Measurements from ENCODE around the gene CUL3. TPM values are rescaled to one million over a fixed set of nuclear protein-coding genes. Genes with fewer than 3 reads are reported as not detected.

Gene CUL3
- total and polyA plus RNA-seq, 2 experiments from 2014 or later: 86.0 to 125 TPM

DNA sequence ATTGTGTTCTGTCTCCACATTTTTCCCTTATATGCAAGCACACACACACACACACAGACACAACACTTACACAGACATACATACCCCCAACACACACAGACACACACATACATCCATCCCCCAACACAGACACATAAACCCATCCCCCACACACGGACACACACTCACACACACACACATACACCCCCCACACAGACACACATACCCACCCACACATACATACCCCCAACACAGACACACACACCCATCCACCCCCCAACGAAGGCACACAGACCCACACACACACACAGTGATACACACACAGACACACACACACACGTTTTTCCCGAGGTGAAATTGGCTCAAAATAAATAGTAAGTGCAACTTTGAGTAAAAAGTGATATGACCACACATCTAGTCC lies 41.6 kb upstream of the CUL3 start:
- H3K36me3 ChIP-seq (ENCODE audit: insufficient read depth): no peaks in the 10 kb centered on the region
- ATAC-seq: no peak
- H2AFZ ChIP-seq: no peak overlapping the region
- no peaks in the 10 kb centered on the region for H3F3A ChIP-seq (replicated peaks; ENCODE audit: low read depth)
- no peak for DNase-seq (ENCODE audit: low spot score)
- H3K9me2 ChIP-seq (ENCODE audit: insufficient read depth): no peaks in the 10 kb centered on the region
- no peaks in the 10 kb centered on the region for H4K20me1 ChIP-seq (replicated peaks; ENCODE audit: insufficient read depth)
- Mint-ChIP-seq H3K9me3 (no peaks in the 10 kb centered on the region), H3K4me1 (no peaks in the 10 kb centered on the region), H3K4me3 (no peak overlapping the region), H3K36me3 (ENCODE audit: low read depth) (no peaks in the 10 kb centered on the region), H3K27ac (no peak overlapping the region), H3K27me3 (ENCODE audit: insufficient read depth, low read depth, poor library complexity) (peaks cover 1% of the 10 kb centered on the region)
- no peak overlapping the region for H3K4me2 ChIP-seq
- no peaks in the 10 kb centered on the region for H3K4me1 ChIP-seq (ENCODE audit: insufficient read depth)
- no peak overlapping the region for H3K27ac ChIP-seq (ENCODE audit: low read depth)
- H3K79me2 ChIP-seq (replicated peaks; ENCODE audit: insufficient read depth): no peaks in the 10 kb centered on the region
- no peaks in the 10 kb centered on the region for H3K27me3 ChIP-seq (ENCODE audit: insufficient read depth)
- no peak for TF ChIP-seq CREB1 (CRISPR knock-in tag; IDR thresholded peaks at IDR 0.05; ENCODE audit: low read depth)
- no peak for TF ChIP-seq EZH2 (IDR thresholded peaks at IDR 0.05; ENCODE audit: low read depth, unreplicated experiment)
- no peak for TF ChIP-seq EZH2phosphoT487 (IDR thresholded peaks at IDR 0.05; ENCODE audit: unreplicated experiment)
- no peak for TF ChIP-seq ZNF114 (CRISPR knock-in tag; IDR thresholded peaks at IDR 0.05)
- no peak for TF ChIP-seq ZNF462 (CRISPR knock-in tag; IDR thresholded peaks at IDR 0.05)
- H3K4me3 ChIP-seq: no peak overlapping the region

- no peak for ATAC-seq
- DNase-seq (ENCODE audit: low spot score): no peak
- Histone ChIP-seq H2AFZ (no peak overlapping the region), H3K27ac (ENCODE audit: low read depth) (no peak overlapping the region), H3F3A (replicated peaks; ENCODE audit: low read depth) (no peaks in the 10 kb centered on the region), H4K20me1 (replicated peaks; ENCODE audit: insufficient read depth) (no peaks in the 10 kb centered on the region), H3K4me3 (no peak overlapping the region), H3K4me1 (ENCODE audit: insufficient read depth) (no peaks in the 10 kb centered on the region; the same call in 1 of the 2 replicates), H3K4me2 (no peak overlapping the region), H3K79me2 (replicated peaks; ENCODE audit: insufficient read depth) (no peaks in the 10 kb centered on the region), H3K9me2 (ENCODE audit: insufficient read depth) (no peaks in the 10 kb centered on the region), H3K27me3 (ENCODE audit: insufficient read depth) (no peaks in the 10 kb centered on the region), H3K36me3 (ENCODE audit: insufficient read depth) (no peaks in the 10 kb centered on the region)
- peaks cover 3% of the 10 kb centered on the region for H3K27me3 Mint-ChIP-seq (ENCODE audit: insufficient read depth, low read depth, poor library complexity)
- no peak overlapping the region for H3K4me3 Mint-ChIP-seq
- H3K27ac Mint-ChIP-seq: no peak overlapping the region
- H3K4me1 Mint-ChIP-seq: no peaks in the 10 kb centered on the region
- no peaks in the 10 kb centered on the region for H3K36me3 Mint-ChIP-seq (ENCODE audit: low read depth)
- H3K9me3 Mint-ChIP-seq: peaks cover 3% of the 10 kb centered on the region; the same call in 2 of the 3 replicates
- TF ChIP-seq STAT1 (IDR thresholded peaks at IDR 0.05; ENCODE audit: unreplicated experiment): no peak
- TF ChIP-seq ZNF462 (CRISPR knock-in tag; IDR thresholded peaks at IDR 0.05): no peak
These were observed 28.6 kb upstream of the CUL3 start for GRCh38 chr2:224613543-224614286.

All from GM23338 (cell line).